Breast epithelium (tissue), 3 donors: ENCODE measurements around the gene POPDC3.

Experiments
- POLR2AphosphoS5 ChIP-seq, 3 donors: sonication (generic); formaldehyde crosslinking; IDR thresholded peaks; one replicate each; pipeline ENCODE4 v1.6.1; 2017; ENCODE audit warnings: antibody characterized with exemption in 3 of 3
- TF ChIP-seq, protein P1 (sequence below), 3 donors: fragments of 450-650 bp; IDR thresholded peaks; one replicate each; pipeline ENCODE4 v1.5.1; 2016 to 2017; ENCODE audit warnings: antibody characterized with exemption in 3 of 3, mild to moderate bottlenecking in 3 of 3, moderate library complexity in 3 of 3

DNA sequence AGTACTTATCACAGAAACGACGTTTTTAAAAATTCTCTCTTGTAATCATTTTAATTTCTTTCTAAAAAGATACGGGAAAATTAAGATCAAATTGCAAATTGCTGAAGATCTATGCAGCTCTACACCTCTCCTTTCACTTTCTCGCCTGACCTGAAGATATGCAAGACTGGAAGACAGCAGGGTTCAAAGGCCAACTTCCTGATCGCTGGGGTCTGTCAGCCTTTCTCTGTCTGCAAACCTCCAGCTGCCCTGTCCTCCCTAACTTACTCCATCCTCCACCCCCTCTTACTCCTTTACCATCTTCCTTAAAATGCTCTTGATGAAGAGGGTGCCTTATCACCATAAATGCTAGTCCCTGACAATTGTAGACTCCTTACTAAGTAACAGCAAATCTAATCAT lies 63.7 kb downstream of the POPDC3 start:
- TF ChIP-seq, protein P1, sequence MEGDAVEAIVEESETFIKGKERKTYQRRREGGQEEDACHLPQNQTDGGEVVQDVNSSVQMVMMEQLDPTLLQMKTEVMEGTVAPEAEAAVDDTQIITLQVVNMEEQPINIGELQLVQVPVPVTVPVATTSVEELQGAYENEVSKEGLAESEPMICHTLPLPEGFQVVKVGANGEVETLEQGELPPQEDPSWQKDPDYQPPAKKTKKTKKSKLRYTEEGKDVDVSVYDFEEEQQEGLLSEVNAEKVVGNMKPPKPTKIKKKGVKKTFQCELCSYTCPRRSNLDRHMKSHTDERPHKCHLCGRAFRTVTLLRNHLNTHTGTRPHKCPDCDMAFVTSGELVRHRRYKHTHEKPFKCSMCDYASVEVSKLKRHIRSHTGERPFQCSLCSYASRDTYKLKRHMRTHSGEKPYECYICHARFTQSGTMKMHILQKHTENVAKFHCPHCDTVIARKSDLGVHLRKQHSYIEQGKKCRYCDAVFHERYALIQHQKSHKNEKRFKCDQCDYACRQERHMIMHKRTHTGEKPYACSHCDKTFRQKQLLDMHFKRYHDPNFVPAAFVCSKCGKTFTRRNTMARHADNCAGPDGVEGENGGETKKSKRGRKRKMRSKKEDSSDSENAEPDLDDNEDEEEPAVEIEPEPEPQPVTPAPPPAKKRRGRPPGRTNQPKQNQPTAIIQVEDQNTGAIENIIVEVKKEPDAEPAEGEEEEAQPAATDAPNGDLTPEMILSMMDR (IDR thresholded peaks at IDR 0.05) = no peak
- TF ChIP-seq POLR2AphosphoS5 (IDR thresholded peaks at IDR 0.05) = no peak
